Measurements from ENCODE around the gene USP7.

DNA sequence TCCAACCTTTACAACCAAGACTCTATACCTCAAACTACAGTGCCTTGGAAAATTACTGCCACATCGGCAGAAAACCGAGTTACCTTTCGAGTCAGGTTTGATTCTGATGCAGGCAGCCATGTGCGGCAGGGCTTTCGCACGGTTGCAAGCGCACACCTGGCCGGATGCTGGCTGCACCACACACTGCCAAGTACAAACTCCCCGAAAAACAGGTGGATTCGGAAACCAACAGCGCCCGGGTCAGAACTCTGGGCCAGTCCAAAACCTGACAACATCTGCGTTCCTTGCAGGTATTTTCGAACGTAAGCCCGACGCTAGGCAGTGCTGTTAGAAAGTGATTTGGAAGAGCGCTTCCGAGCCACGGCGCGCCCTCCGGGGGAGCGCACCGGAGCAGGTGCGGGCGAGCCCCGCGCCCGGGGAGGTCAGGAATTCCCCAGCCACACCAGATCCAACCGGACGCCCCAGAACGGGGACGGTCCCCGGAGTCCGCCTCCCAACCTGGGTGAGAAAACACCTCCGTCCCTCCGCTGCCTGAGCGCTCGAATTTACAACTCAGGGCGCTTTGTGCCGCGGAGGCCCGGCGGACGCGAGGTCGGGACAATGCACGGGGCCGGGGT, 1.2 kb downstream of the USP7 start:
- TF ChIP-seq, protein P1, sequence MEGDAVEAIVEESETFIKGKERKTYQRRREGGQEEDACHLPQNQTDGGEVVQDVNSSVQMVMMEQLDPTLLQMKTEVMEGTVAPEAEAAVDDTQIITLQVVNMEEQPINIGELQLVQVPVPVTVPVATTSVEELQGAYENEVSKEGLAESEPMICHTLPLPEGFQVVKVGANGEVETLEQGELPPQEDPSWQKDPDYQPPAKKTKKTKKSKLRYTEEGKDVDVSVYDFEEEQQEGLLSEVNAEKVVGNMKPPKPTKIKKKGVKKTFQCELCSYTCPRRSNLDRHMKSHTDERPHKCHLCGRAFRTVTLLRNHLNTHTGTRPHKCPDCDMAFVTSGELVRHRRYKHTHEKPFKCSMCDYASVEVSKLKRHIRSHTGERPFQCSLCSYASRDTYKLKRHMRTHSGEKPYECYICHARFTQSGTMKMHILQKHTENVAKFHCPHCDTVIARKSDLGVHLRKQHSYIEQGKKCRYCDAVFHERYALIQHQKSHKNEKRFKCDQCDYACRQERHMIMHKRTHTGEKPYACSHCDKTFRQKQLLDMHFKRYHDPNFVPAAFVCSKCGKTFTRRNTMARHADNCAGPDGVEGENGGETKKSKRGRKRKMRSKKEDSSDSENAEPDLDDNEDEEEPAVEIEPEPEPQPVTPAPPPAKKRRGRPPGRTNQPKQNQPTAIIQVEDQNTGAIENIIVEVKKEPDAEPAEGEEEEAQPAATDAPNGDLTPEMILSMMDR (conservative IDR thresholded peaks at IDR 0.05; ENCODE audit: low read depth, low read length): no peak
- no peak for TF ChIP-seq EZH2 (IDR thresholded peaks at IDR 0.05; ENCODE audit: low read length, unreplicated experiment)
